Trophoblast cell (in vitro differentiated cells and primary cell): ENCODE results near the gene INPP4A.

Source experiments
- DNase-seq, 2 donors: peaks; one replicate each; pipeline ENCODE4 v3.0.0-alpha.2; 2016
- H2AFZ ChIP-seq: 2 replicates; pipeline ENCODE4 v1.6.1; 2013; ENCODE audit warnings: low read length, moderate library complexity, mild to moderate bottlenecking; ENCODE audit not compliant: insufficient read depth, poor library complexity
- H2AK5ac ChIP-seq: 2 replicates; pipeline ENCODE4 v1.6.1; 2013; ENCODE audit warnings: mild to moderate bottlenecking, low read length
- H2BK120ac ChIP-seq: 2 replicates; pipeline ENCODE4 v1.6.1; 2013; ENCODE audit warnings: low read length, mild to moderate bottlenecking, moderate library complexity; ENCODE audit not compliant: insufficient read depth, poor library complexity
- H2BK12ac ChIP-seq: 2 replicates; pipeline ENCODE4 v1.6.1; 2013; ENCODE audit warnings: mild to moderate bottlenecking, low read length, moderate library complexity
- H2BK5ac ChIP-seq: 2 replicates; pipeline ENCODE4 v1.6.1; 2013; ENCODE audit warnings: low read length, low read depth, moderate library complexity, mild to moderate bottlenecking; ENCODE audit not compliant: poor library complexity
- H3K14ac ChIP-seq: 2 replicates; pipeline ENCODE4 v1.6.1; 2013; ENCODE audit warnings: mild to moderate bottlenecking, low read length
- H3K18ac ChIP-seq: 2 replicates; pipeline ENCODE4 v1.6.1; 2013; ENCODE audit warnings: mild to moderate bottlenecking, low read length
- H3K23ac ChIP-seq: 2 replicates; pipeline ENCODE4 v1.6.1; 2013; ENCODE audit warnings: low read length
- H3K27ac ChIP-seq: 2 replicates; pipeline ENCODE4 v1.5.1; 2013; ENCODE audit warnings: low read depth, mild to moderate bottlenecking, inconsistent platforms, low read length, moderate library complexity
- H3K27me3 ChIP-seq: 2 replicates; pipeline ENCODE4 v1.6.1; 2013; ENCODE audit warnings: inconsistent platforms, mild to moderate bottlenecking, low read length, moderate library complexity; ENCODE audit not compliant: insufficient read depth
- H3K36me3 ChIP-seq, 2 experiments: 1 replicate in 1 of 2; 2 replicates in 1 of 2; pipeline ENCODE4 v1.6.1; 2013; ENCODE audit warnings: low read length in 2 of 2, mild to moderate bottlenecking in 2 of 2, moderate library complexity in 1 of 2; ENCODE audit not compliant: insufficient read depth in 2 of 2, control insufficient read depth in 1 of 2
- H3K4ac ChIP-seq: 2 replicates; pipeline ENCODE4 v1.6.1; 2013; ENCODE audit warnings: low read depth, mild to moderate bottlenecking, low read length, moderate library complexity
- H3K4me1 ChIP-seq, 2 experiments: 1 replicate in 1 of 2; 2 replicates in 1 of 2; pipeline ENCODE4 v1.6.1; 2013; ENCODE audit warnings: low read length in 2 of 2, mild to moderate bottlenecking in 2 of 2, moderate library complexity in 1 of 2; ENCODE audit not compliant: insufficient read depth in 2 of 2, control insufficient read depth in 1 of 2
- H3K4me2 ChIP-seq: 2 replicates; pipeline ENCODE4 v1.6.1; 2013; ENCODE audit warnings: inconsistent platforms, mild to moderate bottlenecking, low read length, moderate library complexity
- H3K4me3 ChIP-seq: 2 replicates; pipeline ENCODE4 v1.5.1; 2013; ENCODE audit warnings: mild to moderate bottlenecking, low read depth, low read length, inconsistent platforms
- H3K79me1 ChIP-seq: one replicate; pipeline ENCODE4 v1.6.1; 2013; ENCODE audit warnings: low read length
- H3K79me2 ChIP-seq: 2 replicates; pipeline ENCODE4 v1.6.1; 2013; ENCODE audit warnings: low read length, mild to moderate bottlenecking; ENCODE audit not compliant: control insufficient read depth, insufficient read depth, poor library complexity
- H3K9ac ChIP-seq: 2 replicates; pipeline ENCODE4 v1.6.1; 2013; ENCODE audit warnings: mild to moderate bottlenecking, low read length
- H3K9me3 ChIP-seq: 2 replicates; pipeline ENCODE4 v1.6.1; 2013; ENCODE audit warnings: low read depth, mild to moderate bottlenecking, control low read depth, inconsistent platforms, low read length; ENCODE audit not compliant: insufficient read depth
- H4K12ac ChIP-seq: 2 replicates; pipeline ENCODE4 v1.6.1; 2013; ENCODE audit warnings: low read depth, mild to moderate bottlenecking, low read length, moderate library complexity
- H4K8ac ChIP-seq: 2 replicates; pipeline ENCODE4 v1.6.1; 2013; ENCODE audit warnings: low read depth, mild to moderate bottlenecking, low read length, moderate library complexity
- H4K91ac ChIP-seq: one replicate; pipeline ENCODE4 v1.6.1; 2013; ENCODE audit warnings: low read depth, mild to moderate bottlenecking, low read length, moderate library complexity
- WGBS: extraction: QIAGEN DNeasy Blood & Tissue Kit; methylation state at CpG from one replicate; pipeline ENCODE4 v1.1.7; 2013; ENCODE audit warnings: missing lambda C conversion rate; ENCODE audit not compliant: insufficient read length, insufficient coverage; ENCODE audit errors: extremely low coverage; 5-methylcytosine and 5-hydroxymethylcytosine counted together

Gene INPP4A

DNA sequence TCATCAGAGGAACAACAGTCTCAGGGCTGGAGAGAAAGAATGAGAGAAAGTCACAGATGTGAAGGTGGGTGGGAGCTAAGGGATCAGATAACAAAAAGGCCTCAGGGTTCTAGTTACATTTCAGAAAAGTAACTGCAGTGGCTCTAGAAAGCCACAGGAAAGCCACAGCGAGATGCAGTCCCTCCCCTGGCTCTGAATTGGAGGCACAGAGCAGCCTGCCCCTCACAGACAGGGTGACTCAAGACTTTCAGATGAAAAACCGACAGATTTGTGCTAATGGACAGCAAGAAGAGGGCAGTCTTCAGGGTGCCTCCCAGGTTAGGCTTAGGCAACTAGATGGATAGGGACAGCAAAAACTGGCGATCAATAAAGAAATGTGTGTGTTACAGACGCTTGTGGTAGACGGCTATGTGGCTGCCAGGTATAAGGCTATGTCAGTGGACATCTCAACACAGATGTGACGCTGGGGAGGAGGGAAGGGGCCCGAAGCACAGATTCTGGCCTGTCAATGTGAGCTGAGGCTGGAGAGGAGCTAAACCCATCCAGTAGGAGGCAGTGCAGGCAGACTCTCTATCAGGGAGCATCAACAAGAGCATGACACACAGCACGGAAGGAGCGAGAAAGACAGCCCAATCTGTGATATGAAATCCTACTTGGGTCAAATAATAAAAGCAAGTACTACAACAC lies 189.9 kb downstream of the INPP4A start:
- Histone ChIP-seq H3K9ac (no peak overlapping the region), H3K14ac (no peak overlapping the region), H2BK12ac (peak overlapping the region; percentile 6), H3K23ac (no peak overlapping the region), H2AFZ (no peak overlapping the region), H3K79me1 (no peaks in the 10 kb centered on the region), H4K8ac (peak overlapping the region; percentile 11), H3K79me2 (no peaks in the 10 kb centered on the region), H3K4me1 (peaks cover 2 to 8% of the 10 kb centered on the region in 2 experiments), H4K12ac (no peak overlapping the region), H2AK5ac (no peak overlapping the region), H2BK120ac (no peak overlapping the region), H3K4me2 (no peak overlapping the region), H3K18ac (no peak overlapping the region), H4K91ac (no peak overlapping the region), H3K4me3 (no peak overlapping the region), H3K4ac (no peak overlapping the region), H3K27me3 (no peaks in the 10 kb centered on the region), H2BK5ac (no peak overlapping the region), H3K27ac (peak overlapping the region; percentile 76), H3K9me3 (no peaks in the 10 kb centered on the region), H3K36me3 (peaks cover 0 to 2% of the 10 kb centered on the region in 2 experiments)
- WGBS, result no CpG with 5 or more reads among the region's 9 CpGs
- peak; percentile 45 to 73 for DNase-seq

DNA sequence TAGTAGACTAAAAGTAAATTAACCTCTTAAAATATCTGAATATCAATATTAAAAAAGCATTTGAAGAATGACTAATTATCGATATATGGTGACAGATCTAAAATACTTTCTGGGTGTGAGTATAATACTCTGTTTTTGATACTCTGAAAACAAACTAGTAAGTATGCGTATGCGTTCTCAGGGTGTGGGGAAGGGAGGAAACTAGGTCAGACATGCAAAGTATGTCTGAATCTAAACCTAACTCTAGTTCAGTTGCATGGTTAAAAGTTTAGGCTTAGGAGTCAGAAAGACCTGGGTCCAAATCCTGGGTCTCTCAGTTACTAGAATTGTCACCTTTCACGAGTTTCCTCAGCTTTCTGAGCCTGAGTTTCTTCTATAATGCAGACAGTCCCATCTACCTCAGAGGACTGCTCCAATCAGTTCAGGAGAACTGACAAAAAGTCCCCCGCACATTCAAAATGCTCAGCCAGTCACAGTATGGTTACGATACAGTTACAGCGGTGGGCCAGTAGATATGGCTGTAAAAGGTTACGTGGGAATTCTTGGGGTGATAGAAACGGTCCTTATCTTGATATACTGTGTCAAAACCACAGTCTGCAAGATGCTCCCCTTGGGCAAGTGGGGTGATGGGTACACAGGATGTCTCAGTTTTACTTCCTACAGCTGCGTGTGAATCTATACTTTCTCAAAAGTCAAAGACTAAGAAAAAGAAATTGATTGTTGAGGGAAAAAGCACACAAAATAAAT lies 192.9 kb downstream of the INPP4A start:
- Histone ChIP-seq H2BK12ac (no peak overlapping the region), H3K18ac (no peak overlapping the region), H2BK5ac (no peak overlapping the region), H3K79me1 (no peaks in the 10 kb centered on the region), H3K79me2 (no peaks in the 10 kb centered on the region), H2AFZ (no peak overlapping the region), H3K4me2 (no peak overlapping the region), H3K36me3 (no peaks in the 10 kb centered on the region), H3K27ac (no peak overlapping the region), H3K9ac (no peak overlapping the region), H3K23ac (no peak overlapping the region), H4K8ac (no peak overlapping the region), H3K4ac (no peak overlapping the region), H2AK5ac (no peak overlapping the region), H4K12ac (no peak overlapping the region), H4K91ac (no peak overlapping the region), H3K4me3 (no peak overlapping the region), H3K14ac (no peak overlapping the region), H2BK120ac (no peak overlapping the region), H3K9me3 (no peaks in the 10 kb centered on the region), H3K27me3 (no peaks in the 10 kb centered on the region), H3K4me1 (peaks cover 2 to 7% of the 10 kb centered on the region in 2 experiments)
- no CpG with 5 or more reads among the region's 10 CpGs for WGBS
- no peak for DNase-seq

DNA sequence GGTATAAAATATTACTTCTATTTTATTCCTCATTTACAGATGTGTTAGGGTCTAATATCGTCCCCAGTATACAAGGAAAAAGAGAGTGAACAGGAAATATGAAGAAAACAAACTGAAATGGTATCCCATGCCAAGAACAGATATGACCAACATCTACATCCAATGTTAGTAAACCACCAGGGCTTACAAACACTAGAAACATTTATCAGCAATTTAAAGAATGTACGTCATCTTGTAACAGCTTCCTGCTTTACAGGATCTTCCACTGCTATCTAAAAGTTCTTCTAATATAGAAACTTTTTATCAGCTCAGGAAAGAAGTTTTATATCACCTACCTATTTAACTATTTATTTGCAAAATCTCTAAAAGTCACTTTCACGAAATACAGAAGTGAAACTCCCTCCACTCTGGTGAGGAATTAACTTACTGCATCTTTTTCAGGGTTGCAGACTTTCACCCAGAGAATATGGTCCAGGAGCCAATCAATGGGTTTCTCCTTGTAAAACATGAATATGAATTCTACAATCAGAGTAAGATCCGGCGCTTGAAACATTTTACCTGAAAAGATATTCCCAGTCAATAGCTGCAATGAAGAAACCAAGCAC lies 198.9 kb downstream of the INPP4A start:
- no peak overlapping the region for H2BK5ac ChIP-seq
- no peaks in the 10 kb centered on the region for H3K79me2 ChIP-seq
- no peak overlapping the region for H3K4me3 ChIP-seq
- no peaks in the 10 kb centered on the region for H3K27me3 ChIP-seq
- H3K36me3 ChIP-seq, result no peaks in the 10 kb centered on the region
- H4K12ac ChIP-seq, result no peak overlapping the region
- H4K8ac ChIP-seq, result no peak overlapping the region
- no CpG with 5 or more reads among the region's 5 CpGs for WGBS
- no peak overlapping the region for H3K4me2 ChIP-seq
- no peak overlapping the region for H3K14ac ChIP-seq
- no peaks in the 10 kb centered on the region for H3K9me3 ChIP-seq
- H3K79me1 ChIP-seq, result peaks cover 3% of the 10 kb centered on the region
- no peak overlapping the region for H2AFZ ChIP-seq
- H3K18ac ChIP-seq, result no peak overlapping the region
- no peak overlapping the region for H2BK120ac ChIP-seq
- peak; percentile 29 to 79 for DNase-seq
- no peak overlapping the region for H2AK5ac ChIP-seq
- no peak overlapping the region for H2BK12ac ChIP-seq
- H3K27ac ChIP-seq, result no peak overlapping the region
- no peak overlapping the region for H3K4ac ChIP-seq
- H3K9ac ChIP-seq, result no peak overlapping the region
- no peak overlapping the region for H4K91ac ChIP-seq
- no peak overlapping the region for H3K23ac ChIP-seq
- peaks cover 1 to 5% of the 10 kb centered on the region in 2 experiments for H3K4me1 ChIP-seq
